Measurements from ENCODE around the gene N4BP2L2.
A peak's percentile ranks its signal among the peaks of the same experiment; 100 is the strongest.

Gene N4BP2L2

GRCh38 chr13:32417995-32418394 is 120.6 kb downstream of the N4BP2L2 start:
- H3K4me3 ChIP-seq (ENCODE audit: low read depth in 1 of 5, low read length in 5 of 5): no peak overlapping the region
- no peak overlapping the region for H3K27ac ChIP-seq (ENCODE audit: low read depth, low read length)
- H3K4me1 ChIP-seq (ENCODE audit: control insufficient read depth in 5 of 5, insufficient read depth in 5 of 5, low read length in 5 of 5): no peaks in the 10 kb centered on the region
- H3K27me3 ChIP-seq (ENCODE audit: control insufficient read depth in 5 of 5, insufficient read depth in 4 of 5, low read length in 5 of 5): no peaks in the 10 kb centered on the region
- peaks cover 0 to 4% (median 0%) of the 10 kb centered on the region in 5 donors for H3K9me3 ChIP-seq (ENCODE audit: control insufficient read depth in 5 of 5, low read length in 5 of 5)
- H3K9ac ChIP-seq (ENCODE audit: low read length in 5 of 5): no peak overlapping the region
- H3K36me3 ChIP-seq (ENCODE audit: control insufficient read depth in 5 of 5, insufficient read depth in 5 of 5, low read length in 5 of 5): peaks cover 0 to 7% (median 3%) of the 10 kb centered on the region in 5 donors

GRCh38 chr13:32415019-32415418 is 123.6 kb downstream of the N4BP2L2 start:
- Histone ChIP-seq H3K36me3 (ENCODE audit: control insufficient read depth in 5 of 5, insufficient read depth in 5 of 5, low read length in 5 of 5) (peaks cover 0 to 4% (median 3%) of the 10 kb centered on the region in 5 donors), H3K27ac (ENCODE audit: low read depth, low read length) (no peak overlapping the region), H3K4me3 (ENCODE audit: low read depth in 1 of 5, low read length in 5 of 5) (no peak overlapping the region)

GRCh38 chr13:32414580-32414979 is 124.0 kb downstream of the N4BP2L2 start:
- Histone ChIP-seq H3K4me1 (ENCODE audit: control insufficient read depth in 5 of 5, insufficient read depth in 5 of 5, low read length in 5 of 5) (peaks cover 3 to 8% (median 7%) of the 10 kb centered on the region in 5 donors), H3K27ac (ENCODE audit: low read depth, low read length) (no peak overlapping the region), H3K36me3 (ENCODE audit: control insufficient read depth in 5 of 5, insufficient read depth in 5 of 5, low read length in 5 of 5) (peaks cover 0 to under 1% (median 0%) of the 10 kb centered on the region in 5 donors), H3K4me3 (ENCODE audit: low read depth in 1 of 5, low read length in 5 of 5) (no peak overlapping the region), H3K9me3 (ENCODE audit: control insufficient read depth in 5 of 5, low read length in 5 of 5) (no peaks in the 10 kb centered on the region), H3K27me3 (ENCODE audit: control insufficient read depth in 5 of 5, insufficient read depth in 4 of 5, low read length in 5 of 5) (no peaks in the 10 kb centered on the region), H3K9ac (ENCODE audit: low read length in 5 of 5) (no peak overlapping the region)

More at GRCh38 chr13:32415019-32415418, 123.6 kb downstream of the N4BP2L2 start:
- H3K9me3 ChIP-seq (ENCODE audit: control insufficient read depth in 5 of 5, low read length in 5 of 5): peaks cover 0 to 4% (median 0%) of the 10 kb centered on the region in 5 donors
- no peaks in the 10 kb centered on the region for H3K27me3 ChIP-seq (ENCODE audit: control insufficient read depth in 5 of 5, insufficient read depth in 4 of 5, low read length in 5 of 5)
- H3K4me1 ChIP-seq (ENCODE audit: control insufficient read depth in 5 of 5, insufficient read depth in 5 of 5, low read length in 5 of 5): peaks cover under 1 to 4% (median 2%) of the 10 kb centered on the region in 5 donors
- no peak overlapping the region for H3K9ac ChIP-seq (ENCODE audit: low read length in 5 of 5)

DNA sequence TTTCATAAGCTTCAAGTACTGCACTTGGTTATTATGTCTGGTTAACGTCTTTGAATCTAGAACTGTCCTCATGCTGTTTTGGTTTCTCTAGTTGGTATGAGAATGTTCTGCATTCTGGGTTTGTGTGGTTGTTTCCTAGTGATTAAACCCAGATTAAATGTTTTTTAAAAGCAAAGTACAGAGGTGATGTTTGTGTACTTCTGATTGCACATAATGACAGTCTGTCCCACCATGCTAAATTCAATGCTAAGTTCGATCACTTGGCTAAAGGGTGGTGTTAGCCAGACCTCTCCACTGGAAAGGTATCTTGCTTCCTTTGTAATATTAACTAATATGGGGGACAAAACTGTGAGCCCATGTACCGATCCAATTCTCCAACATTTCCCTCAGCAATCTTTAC is 125.3 kb downstream of the N4BP2L2 start:
- Histone ChIP-seq H3K36me3 (ENCODE audit: control insufficient read depth in 5 of 5, insufficient read depth in 5 of 5, low read length in 5 of 5) (no peaks in the 10 kb centered on the region), H3K4me3 (ENCODE audit: low read depth in 1 of 5, low read length in 5 of 5) (no peak overlapping the region), H3K27ac (ENCODE audit: low read depth, low read length) (no peak overlapping the region), H3K27me3 (ENCODE audit: control insufficient read depth in 5 of 5, insufficient read depth in 4 of 5, low read length in 5 of 5) (no peaks in the 10 kb centered on the region), H3K9me3 (ENCODE audit: control insufficient read depth in 5 of 5, low read length in 5 of 5) (no peaks in the 10 kb centered on the region), H3K4me1 (ENCODE audit: control insufficient read depth in 5 of 5, insufficient read depth in 5 of 5, low read length in 5 of 5) (peaks cover 3 to 14% (median 13%) of the 10 kb centered on the region in 5 donors), H3K9ac (ENCODE audit: low read length in 5 of 5) (no peak overlapping the region)

- peak overlapping the region; percentile 35 for H3K27ac ChIP-seq (ENCODE audit: low read depth, low read length)
- H3K36me3 ChIP-seq (ENCODE audit: control insufficient read depth in 5 of 5, insufficient read depth in 5 of 5, low read length in 5 of 5): peaks cover 0 to 14% (median 8%) of the 10 kb centered on the region in 5 donors
- no peaks in the 10 kb centered on the region for H3K9me3 ChIP-seq (ENCODE audit: control insufficient read depth in 5 of 5, low read length in 5 of 5)
- H3K27me3 ChIP-seq (ENCODE audit: control insufficient read depth in 5 of 5, insufficient read depth in 4 of 5, low read length in 5 of 5): no peaks in the 10 kb centered on the region
- peak overlapping the region in 1 of 5 donors; percentile 20 for H3K9ac ChIP-seq (ENCODE audit: low read length in 5 of 5)
- peak overlapping the region; percentile 13 to 60 (median 51) for H3K4me3 ChIP-seq (ENCODE audit: low read depth in 1 of 5, low read length in 5 of 5)
- peaks cover 3 to 14% (median 13%) of the 10 kb centered on the region in 5 donors for H3K4me1 ChIP-seq (ENCODE audit: control insufficient read depth in 5 of 5, insufficient read depth in 5 of 5, low read length in 5 of 5)
These were observed 128.8 kb downstream of the N4BP2L2 start for GRCh38 chr13:32409561-32410421.

- no peak overlapping the region for H3K27ac ChIP-seq (ENCODE audit: low read depth, low read length)
- H3K27me3 ChIP-seq (ENCODE audit: control insufficient read depth in 5 of 5, insufficient read depth in 4 of 5, low read length in 5 of 5): no peaks in the 10 kb centered on the region
- H3K36me3 ChIP-seq (ENCODE audit: control insufficient read depth in 5 of 5, insufficient read depth in 5 of 5, low read length in 5 of 5): peaks cover 0 to 22% (median 8%) of the 10 kb centered on the region in 5 donors
- no peak overlapping the region for H3K9ac ChIP-seq (ENCODE audit: low read length in 5 of 5)
- no peaks in the 10 kb centered on the region for H3K9me3 ChIP-seq (ENCODE audit: control insufficient read depth in 5 of 5, low read length in 5 of 5)
- no peak overlapping the region for H3K4me3 ChIP-seq (ENCODE audit: low read depth in 1 of 5, low read length in 5 of 5)
- H3K4me1 ChIP-seq (ENCODE audit: control insufficient read depth in 5 of 5, insufficient read depth in 5 of 5, low read length in 5 of 5): peaks cover 3 to 14% (median 13%) of the 10 kb centered on the region in 5 donors
These were observed 129.6 kb downstream of the N4BP2L2 start for GRCh38 chr13:32409001-32409313.

DNA sequence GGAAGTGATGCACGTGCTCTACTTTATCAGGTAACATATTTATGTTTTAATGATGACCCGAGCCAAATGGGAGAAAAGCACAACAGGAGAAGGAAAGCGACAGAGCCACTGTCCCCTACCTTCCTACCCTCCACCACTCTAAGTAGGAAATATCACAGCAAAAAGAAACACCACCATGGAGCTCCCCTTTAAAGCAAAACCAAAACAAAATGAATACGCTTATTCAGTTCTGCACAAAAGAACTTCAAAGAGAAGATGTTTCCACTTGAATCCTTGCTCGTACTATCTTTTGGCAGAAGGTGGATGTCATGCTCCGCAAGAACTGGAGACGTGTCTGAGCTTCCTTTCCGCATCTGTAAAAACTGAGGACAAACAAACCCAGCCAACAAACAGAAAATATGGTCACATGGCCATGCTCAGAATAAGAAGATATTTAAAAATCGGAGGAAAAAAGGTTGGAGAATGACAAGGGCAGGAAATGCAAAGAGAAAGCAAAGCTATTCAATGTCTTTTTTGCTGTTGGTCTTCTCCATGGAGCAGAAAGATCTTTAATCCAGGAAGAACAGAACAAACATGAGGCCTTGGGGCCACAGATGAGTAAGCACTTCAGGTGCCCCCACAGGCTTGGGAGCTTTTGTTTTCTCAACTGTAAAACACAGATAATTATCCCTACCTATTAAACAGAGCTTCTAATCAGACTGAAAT is 130.1 kb downstream of the N4BP2L2 start:
- no peaks in the 10 kb centered on the region for H3K27me3 ChIP-seq (ENCODE audit: control insufficient read depth in 5 of 5, insufficient read depth in 4 of 5, low read length in 5 of 5)
- no peaks in the 10 kb centered on the region for H3K9me3 ChIP-seq (ENCODE audit: control insufficient read depth in 5 of 5, low read length in 5 of 5)
- H3K4me1 ChIP-seq (ENCODE audit: control insufficient read depth in 5 of 5, insufficient read depth in 5 of 5, low read length in 5 of 5): peaks cover 3 to 14% (median 13%) of the 10 kb centered on the region in 5 donors
- H3K36me3 ChIP-seq (ENCODE audit: control insufficient read depth in 5 of 5, insufficient read depth in 5 of 5, low read length in 5 of 5): peaks cover 0 to 26% (median 8%) of the 10 kb centered on the region in 5 donors
- H3K9ac ChIP-seq (ENCODE audit: low read length in 5 of 5): no peak overlapping the region
- H3K4me3 ChIP-seq (ENCODE audit: low read depth in 1 of 5, low read length in 5 of 5): no peak overlapping the region
- no peak overlapping the region for H3K27ac ChIP-seq (ENCODE audit: low read depth, low read length)

DNA sequence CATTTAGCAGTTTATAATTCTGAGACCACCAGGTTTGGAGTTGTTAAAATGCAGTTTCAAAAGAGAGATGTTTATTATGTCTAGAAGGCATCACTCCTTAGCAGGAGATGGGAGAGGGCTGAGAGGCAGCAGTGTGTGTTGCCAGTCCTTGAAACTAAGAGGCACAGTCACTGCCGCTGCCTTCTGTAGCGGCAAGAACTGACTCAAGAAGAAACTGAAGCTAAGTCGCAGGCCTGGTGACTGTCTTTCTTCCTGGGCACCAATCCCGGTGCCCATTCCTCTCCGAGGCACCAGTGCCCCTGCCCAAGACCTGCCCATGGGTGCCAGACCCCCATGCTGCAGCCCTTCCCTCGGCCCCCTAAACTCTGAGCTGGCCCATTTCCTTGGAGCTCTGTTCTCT is 130.7 kb downstream of the N4BP2L2 start:
- H3K27me3 ChIP-seq (ENCODE audit: control insufficient read depth in 5 of 5, insufficient read depth in 4 of 5, low read length in 5 of 5): no peaks in the 10 kb centered on the region
- no peak overlapping the region for H3K4me3 ChIP-seq (ENCODE audit: low read depth in 1 of 5, low read length in 5 of 5)
- no peak overlapping the region for H3K9ac ChIP-seq (ENCODE audit: low read length in 5 of 5)
- no peak overlapping the region for H3K27ac ChIP-seq (ENCODE audit: low read depth, low read length)
- peaks cover 3 to 14% (median 13%) of the 10 kb centered on the region in 5 donors for H3K4me1 ChIP-seq (ENCODE audit: control insufficient read depth in 5 of 5, insufficient read depth in 5 of 5, low read length in 5 of 5)
- H3K36me3 ChIP-seq (ENCODE audit: control insufficient read depth in 5 of 5, insufficient read depth in 5 of 5, low read length in 5 of 5): peaks cover 5 to 31% (median 12%) of the 10 kb centered on the region in 5 donors
- H3K9me3 ChIP-seq (ENCODE audit: control insufficient read depth in 5 of 5, low read length in 5 of 5): no peaks in the 10 kb centered on the region

GRCh38 chr13:32403108-32403507 is 135.5 kb downstream of the N4BP2L2 start:
- Histone ChIP-seq H3K9me3 (ENCODE audit: control insufficient read depth in 5 of 5, low read length in 5 of 5) (no peaks in the 10 kb centered on the region), H3K4me3 (ENCODE audit: low read depth in 1 of 5, low read length in 5 of 5) (no peak overlapping the region), H3K36me3 (ENCODE audit: control insufficient read depth in 5 of 5, insufficient read depth in 5 of 5, low read length in 5 of 5) (peaks cover 15 to 39% (median 18%) of the 10 kb centered on the region in 5 donors), H3K4me1 (ENCODE audit: control insufficient read depth in 5 of 5, insufficient read depth in 5 of 5, low read length in 5 of 5) (no peaks in the 10 kb centered on the region), H3K9ac (ENCODE audit: low read length in 5 of 5) (no peak overlapping the region), H3K27me3 (ENCODE audit: control insufficient read depth in 5 of 5, insufficient read depth in 4 of 5, low read length in 5 of 5) (no peaks in the 10 kb centered on the region), H3K27ac (ENCODE audit: low read depth, low read length) (no peak overlapping the region)

DNA sequence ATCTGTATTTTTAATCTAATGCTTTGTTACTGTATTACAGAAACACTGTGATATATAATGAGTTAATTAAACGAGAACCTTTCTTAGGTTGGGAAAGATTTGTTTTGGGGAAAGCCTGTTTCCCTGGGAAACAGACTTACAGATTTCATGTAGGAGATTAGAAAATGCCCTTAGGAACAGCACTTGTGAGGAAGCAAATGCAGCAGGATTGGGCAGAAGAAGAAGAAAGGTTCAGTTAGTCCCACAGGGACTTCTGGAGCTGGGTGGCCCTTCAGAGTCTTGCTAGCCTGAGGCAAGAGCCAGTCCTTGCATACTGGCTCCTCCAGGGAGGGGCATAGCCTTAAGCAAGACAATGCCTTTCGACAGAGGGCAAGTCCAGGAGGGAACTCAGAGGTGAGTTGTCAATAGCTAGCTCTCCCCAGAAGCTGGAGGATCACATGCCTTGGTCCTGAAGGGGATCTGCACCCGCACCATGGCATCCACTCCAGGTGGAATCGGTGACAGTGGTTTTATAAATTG is 147.4 kb downstream of the N4BP2L2 start:
- no peaks in the 10 kb centered on the region for H3K36me3 ChIP-seq (ENCODE audit: control insufficient read depth in 5 of 5, insufficient read depth in 5 of 5, low read length in 5 of 5)
- no peak overlapping the region for H3K27ac ChIP-seq (ENCODE audit: low read depth, low read length)
- no peak overlapping the region for H3K9ac ChIP-seq (ENCODE audit: low read length in 5 of 5)
- no peak overlapping the region for H3K4me3 ChIP-seq (ENCODE audit: low read depth in 1 of 5, low read length in 5 of 5)
- H3K4me1 ChIP-seq (ENCODE audit: control insufficient read depth in 5 of 5, insufficient read depth in 5 of 5, low read length in 5 of 5): no peaks in the 10 kb centered on the region
- no peaks in the 10 kb centered on the region for H3K27me3 ChIP-seq (ENCODE audit: control insufficient read depth in 5 of 5, insufficient read depth in 4 of 5, low read length in 5 of 5)
- no peaks in the 10 kb centered on the region for H3K9me3 ChIP-seq (ENCODE audit: control insufficient read depth in 5 of 5, low read length in 5 of 5)
